SK-N-SH (cell line): ENCODE data around the gene SIL1.

Experiments used
- CTCF ChIP-seq: fragments of 200-600 bp; sonication (generic); IDR thresholded peaks from 2 replicates; pipeline ENCODE4 v1.6.1; 2017; ENCODE audit warnings: antibody characterized with exemption, mild to moderate bottlenecking, moderate library complexity
- POLR2AphosphoS5 ChIP-seq: IDR thresholded peaks from 2 replicates; pipeline ENCODE4 v1.6.1; 2012; ENCODE audit warnings: low read depth, low read length
- REST ChIP-seq: IDR thresholded peaks from 2 replicates; pipeline ENCODE4 v1.6.1; 2012; ENCODE audit warnings: mild to moderate bottlenecking, low read depth, low read length, moderate library complexity
- RFX5 ChIP-seq: IDR thresholded peaks from 2 replicates; pipeline ENCODE4 v1.6.1; 2012; ENCODE audit warnings: mild to moderate bottlenecking, improper control_type of control experiment, low read length

- TF ChIP-seq POLR2AphosphoS5 (no peak), REST (no peak), CTCF (no peak), RFX5 (no peak)
Measured at GRCh38 chr5:138949223-138949574, 249.0 kb downstream of the SIL1 start.
